ENCODE data around the gene CABP5. TPM values are rescaled to one million over a fixed set of nuclear protein-coding genes. Genes with fewer than 3 reads are reported as not detected.

The CABP5 gene
- total and polyA plus RNA-seq, 10 of the 15 experiments (the other 5 are each of a cell fraction or from before 2014, with no cell fraction given): not detected

- 65% methylated on average over 5 of the region's 5 CpGs for WGBS (ENCODE audit: insufficient coverage, insufficient replicate concordance, low lambda C conversion rate, missing lambda C conversion rate)
- RAD21 ChIA-PET (ENCODE audit: unreplicated experiment): no interaction called here
- Histone ChIP-seq H3K9me3 (replicated peaks; ENCODE audit: control insufficient read depth, insufficient read depth, low read length) (no peaks in the 10 kb centered on the region), H4K20me1 (ENCODE audit: control insufficient read depth, insufficient read depth) (no peaks in the 10 kb centered on the region), H2AFZ (ENCODE audit: control insufficient read depth, low read depth, low read length) (no peak overlapping the region), H3K27me3 (replicated peaks in 1 of 2; ENCODE audit: control insufficient read depth in 2 of 2, insufficient read depth in 2 of 2, low read length in 1 of 2) (no peaks in the 10 kb centered on the region; a peak in 2 of 4 replicates), H3K4me1 (ENCODE audit: control insufficient read depth, insufficient read depth, low read length) (no peaks in the 10 kb centered on the region), H3K9ac (ENCODE audit: control insufficient read depth, insufficient read depth, low read length) (no peak overlapping the region), H3K36me3 (ENCODE audit: control insufficient read depth in 2 of 2, insufficient read depth in 2 of 2, low read length in 1 of 2) (no peaks in the 10 kb centered on the region), H3K4me2 (ENCODE audit: control insufficient read depth, insufficient read depth) (no peak overlapping the region), H3K4me3 (no peak overlapping the region), H3K79me2 (ENCODE audit: control insufficient read depth, insufficient read depth, low read length) (no peaks in the 10 kb centered on the region), H3K27ac (ENCODE audit: control insufficient read depth, insufficient read depth) (no peak overlapping the region)
- intact Hi-C loops (cut with micrococcal nuclease; ENCODE audit: unreplicated experiment) (no loop called here), in situ Hi-C loops (cut with MboI) (no loop called here)
- CTCF ChIA-PET: no interaction called here
- SMC1A ChIA-PET (ENCODE audit: uncharacterized antibody, unreplicated experiment): no interaction called here
- no TSS peak for BruUV-seq (replicated peaks)
- no peak for TF ChIP-seq PBX3 (IDR thresholded peaks at IDR 0.05; ENCODE audit: insufficient replicate concordance, low read depth, low read length)
- no peak for TF ChIP-seq EP300 (IDR thresholded peaks at IDR 0.05; ENCODE audit: borderline replicate concordance in 1 of 2, control insufficient read depth in 1 of 2, low read depth in 2 of 2, low read length in 2 of 2)
- TF ChIP-seq MTA2 (IDR thresholded peaks at IDR 0.05; ENCODE audit: low read depth): no peak
- no peak for TF ChIP-seq PML (IDR thresholded peaks at IDR 0.05; ENCODE audit: low read length)
- TF ChIP-seq HDAC2 (IDR thresholded peaks at IDR 0.05): no peak
- TF ChIP-seq ZBTB33 (IDR thresholded peaks at IDR 0.05): no peak
- TF ChIP-seq FOS (IDR thresholded peaks at IDR 0.05; ENCODE audit: borderline replicate concordance, extremely low read depth, insufficient read length): no peak
- no peak for TF ChIP-seq ZNF687 (IDR thresholded peaks at IDR 0.05)
- no peak for TF ChIP-seq CHD4 (IDR thresholded peaks at IDR 0.05)
- TF ChIP-seq RELA (IDR thresholded peaks at IDR 0.05; ENCODE audit: borderline replicate concordance, partially characterized antibody): no peak
- no peak for TF ChIP-seq SMC3 (IDR thresholded peaks at IDR 0.05; ENCODE audit: borderline replicate concordance, low read length)
- TF ChIP-seq SREBF1 (IDR thresholded peaks at IDR 0.05; ENCODE audit: low read length): no peak
- ATAC-seq: no peak
- FAIRE-seq: no peak
- POLR2A ChIA-PET: no interaction called here
- DNase-seq (ENCODE audit: low read depth, low spot score): no peak
Observed at GRCh38 chr19:48044561-48044960, 682 bp upstream of the CABP5 start.

Data from GM12878 (cell line).